Brain pericyte (primary cell): ENCODE measurements around the gene CTU1.
"Not testable (repeated sequence)": the region's sequence is repeated elsewhere in the genome, so short reads cannot be mapped to it uniquely, and the experiment has no call there.

Source experiments
- DNase-seq: peaks from one replicate; pipeline ENCODE4 v3.0.0-alpha.2; 2012; ENCODE audit warnings: low read depth, low spot score

The CTU1 gene

DNA sequence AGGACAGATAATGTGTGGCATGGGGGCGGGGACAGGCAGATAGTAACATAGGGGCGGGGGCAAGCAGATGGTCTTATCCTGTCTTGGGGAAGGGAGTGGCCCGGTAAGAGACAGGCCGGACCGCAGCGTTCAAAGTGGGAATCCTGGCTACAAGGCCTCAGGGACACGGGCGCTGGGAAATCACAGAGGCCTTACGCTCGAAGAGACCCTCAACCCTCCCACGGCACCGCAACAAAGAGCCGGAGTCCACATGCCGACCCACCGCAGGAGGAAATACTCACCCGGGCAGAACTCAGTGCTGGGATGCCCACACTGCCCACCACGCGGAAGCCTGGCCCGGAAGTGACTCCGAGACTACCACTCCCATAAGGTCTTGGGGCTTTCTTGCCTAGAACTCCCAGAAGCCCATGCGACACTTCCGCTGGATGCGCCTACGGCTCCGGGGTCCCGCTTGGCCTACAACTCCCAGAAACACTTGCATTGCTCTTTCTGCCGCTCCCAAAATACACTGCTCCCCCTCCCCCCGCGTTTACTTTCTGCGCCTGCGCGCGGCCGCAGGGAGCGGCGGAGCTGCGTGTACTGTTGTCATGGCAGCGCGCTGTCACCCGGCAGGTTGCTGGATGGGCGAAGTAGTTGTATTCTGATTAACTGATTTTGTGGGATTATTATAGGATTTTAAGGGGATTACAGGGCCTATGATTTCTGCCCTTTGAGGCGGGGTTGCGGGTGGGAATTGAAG, at the start of gene CTU1:
CTU1 (minus strand) TSS at position 344 of the 739 bp plus-strand sequence. CDS start 3,840 bp downstream, outside the sequence.
- DNase-seq, result peak; percentile 96

DNA sequence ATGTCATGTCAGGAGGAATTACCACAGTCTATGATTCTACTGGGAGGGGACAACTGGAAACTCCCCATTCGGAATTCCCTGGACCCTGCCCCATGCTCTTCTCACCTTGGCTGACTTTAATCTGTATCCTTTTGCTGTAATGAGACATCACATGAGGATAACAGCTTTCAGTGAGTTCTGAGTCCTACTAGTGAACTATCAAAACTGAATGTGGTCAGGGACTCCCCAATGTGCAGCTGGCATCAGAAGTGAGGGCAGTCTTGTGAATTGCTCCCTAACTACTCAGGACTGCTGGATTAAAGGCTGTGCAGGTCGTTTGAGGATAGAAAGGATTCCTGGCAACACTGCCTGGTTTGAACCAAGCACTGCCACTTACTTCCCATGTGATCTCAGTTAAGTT, 49.1 kb upstream of the CTU1 start:
- no peak for DNase-seq

DNA sequence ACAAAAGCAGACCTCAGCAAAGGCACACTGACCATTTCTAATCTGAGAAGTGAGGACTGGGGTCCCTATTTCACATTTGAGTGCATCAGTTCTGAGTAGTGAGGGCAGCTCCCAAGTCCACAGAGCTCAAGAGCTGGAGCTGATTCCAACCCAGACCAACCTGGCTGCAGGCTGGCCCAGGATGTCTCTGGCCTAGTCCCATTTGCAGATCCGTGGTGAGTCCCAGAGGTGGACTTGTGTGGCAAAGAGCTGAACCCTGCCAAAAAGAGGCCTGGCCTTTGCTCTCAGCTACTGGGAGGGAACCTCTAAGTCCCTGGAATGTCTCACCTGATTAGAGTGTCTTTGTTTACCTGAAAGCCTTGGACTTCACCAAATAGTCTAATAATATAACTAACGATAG, 48.5 kb upstream of the CTU1 start:
- DNase-seq, result no peak

DNA sequence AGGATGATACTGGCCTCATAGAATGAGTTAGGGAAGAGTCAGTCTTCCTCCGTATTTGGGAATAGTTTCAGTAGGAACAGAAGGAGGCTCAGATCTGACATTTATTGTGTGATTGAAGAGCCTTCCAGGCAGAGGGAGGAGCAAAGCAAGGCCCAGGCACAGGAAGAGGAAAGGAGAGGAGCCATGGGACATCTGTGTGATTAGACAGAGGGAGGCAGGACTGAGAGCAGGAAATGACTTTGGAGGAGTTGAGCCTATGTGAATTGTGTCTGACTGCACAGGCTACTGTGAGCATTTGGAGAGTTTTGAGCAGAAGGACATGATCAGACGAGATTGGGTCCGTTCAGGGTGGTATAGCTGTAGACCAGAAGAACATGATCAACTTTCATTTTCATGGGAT, 42.4 kb upstream of the CTU1 start:
- DNase-seq, result no peak

DNA sequence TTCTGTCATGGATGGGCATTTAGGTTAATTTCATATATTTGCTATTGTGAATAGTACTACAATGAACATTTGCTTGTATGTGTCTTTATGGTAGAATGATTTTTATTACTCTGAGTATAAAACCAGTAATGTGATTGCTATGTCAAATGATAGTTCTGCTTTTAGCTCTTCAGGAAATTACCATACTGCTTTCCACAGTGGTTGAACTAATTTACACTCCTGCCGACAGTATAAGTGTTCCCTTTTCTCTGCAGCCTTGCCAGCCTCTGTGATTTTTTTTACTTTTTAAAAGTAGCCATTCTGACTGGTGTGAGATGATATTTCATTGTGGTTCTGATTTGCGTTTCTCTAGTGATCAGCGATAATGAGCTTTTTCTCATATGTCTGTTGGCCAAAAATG, 40.4 kb upstream of the CTU1 start:
- no peak for DNase-seq

DNA sequence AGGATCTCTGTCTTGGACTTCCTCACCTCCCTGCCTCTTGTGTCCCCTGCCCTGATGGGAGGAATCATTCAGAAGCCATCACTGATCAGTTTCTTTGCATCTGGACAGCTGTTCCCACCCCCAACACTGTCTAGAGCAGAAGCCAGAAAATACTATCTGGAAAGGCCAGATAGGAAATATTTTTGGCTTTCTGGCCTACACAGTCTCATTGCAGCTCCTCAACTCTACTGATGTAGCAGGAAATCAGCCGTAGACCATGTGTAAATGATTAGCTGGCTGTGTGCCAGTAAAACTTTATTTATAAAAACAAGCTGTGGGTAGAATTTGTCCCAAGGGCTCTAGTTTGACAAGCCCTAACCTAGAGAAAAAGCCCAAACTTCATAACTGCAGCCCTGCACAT, 39.5 kb upstream of the CTU1 start:
- no peak for DNase-seq

DNA sequence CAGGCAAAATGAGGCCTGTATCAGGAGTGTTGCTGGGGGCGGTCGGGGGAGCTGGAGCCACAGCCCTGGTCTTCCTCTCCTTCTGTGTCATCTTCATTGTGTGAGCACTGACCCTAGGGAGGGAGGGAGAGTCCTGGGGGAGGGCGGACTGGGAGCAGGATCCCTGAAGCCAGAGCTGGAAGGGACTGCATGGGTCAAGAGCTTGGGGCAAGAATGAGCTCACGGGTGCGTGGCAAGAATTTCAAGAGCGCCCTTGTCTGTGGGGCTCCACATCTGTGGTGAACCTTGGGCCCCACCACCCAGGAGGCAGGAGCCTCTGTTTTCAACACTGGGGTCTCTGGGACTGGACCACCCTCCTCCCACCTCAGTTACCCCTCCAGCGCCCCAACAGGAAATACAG, 38.5 kb upstream of the CTU1 start:
- DNase-seq, result no peak

DNA sequence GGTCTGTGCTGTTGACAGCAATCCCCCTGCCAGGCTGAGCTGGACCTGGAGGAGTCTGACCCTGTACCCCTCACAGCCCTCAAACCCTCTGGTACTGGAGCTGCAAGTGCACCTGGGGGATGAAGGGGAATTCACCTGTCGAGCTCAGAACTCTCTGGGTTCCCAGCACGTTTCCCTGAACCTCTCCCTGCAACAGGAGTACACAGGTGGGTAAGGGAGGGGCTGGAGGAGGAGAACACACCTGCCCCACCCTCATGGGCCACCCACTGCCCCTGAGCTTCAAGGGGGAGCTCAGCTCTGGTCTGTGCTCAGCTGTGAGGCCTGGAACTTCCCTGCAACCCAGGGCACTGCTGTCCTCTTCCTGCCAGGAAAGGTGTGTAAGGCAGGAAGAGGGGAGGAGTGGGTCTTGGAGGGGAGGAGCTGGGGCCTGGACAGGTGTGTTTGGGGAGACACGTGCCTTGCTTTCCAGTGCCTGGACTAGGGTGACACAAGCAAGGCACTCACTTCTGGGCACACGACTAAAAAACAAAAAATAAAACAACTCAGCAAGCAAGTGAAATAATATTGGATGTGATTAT, 37.8 kb upstream of the CTU1 start:
- DNase-seq, result no peak

DNA sequence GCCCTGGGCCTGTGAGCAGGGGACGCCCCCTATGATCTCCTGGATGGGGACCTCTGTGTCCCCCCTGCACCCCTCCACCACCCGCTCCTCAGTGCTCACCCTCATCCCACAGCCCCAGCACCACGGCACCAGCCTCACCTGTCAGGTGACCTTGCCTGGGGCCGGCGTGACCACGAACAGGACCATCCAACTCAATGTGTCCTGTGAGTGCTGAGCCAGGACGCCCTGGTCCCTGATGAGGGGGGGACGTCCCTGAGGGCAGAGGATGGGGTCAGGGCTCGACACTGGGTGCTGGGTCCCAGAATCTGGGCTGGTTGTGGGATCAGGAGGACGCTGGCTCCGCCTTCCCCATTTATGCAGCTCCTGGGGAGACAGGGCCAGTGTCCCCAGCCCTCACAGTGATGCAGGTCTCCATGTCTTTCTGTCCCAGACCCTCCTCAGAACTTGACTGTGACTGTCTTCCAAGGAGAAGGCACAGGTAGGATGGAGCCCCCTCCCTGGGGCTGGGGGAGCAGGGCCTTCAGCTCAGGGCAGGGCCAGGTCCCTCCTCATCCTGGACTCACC, 36.4 kb upstream of the CTU1 start:
- DNase-seq, result no peak

DNA sequence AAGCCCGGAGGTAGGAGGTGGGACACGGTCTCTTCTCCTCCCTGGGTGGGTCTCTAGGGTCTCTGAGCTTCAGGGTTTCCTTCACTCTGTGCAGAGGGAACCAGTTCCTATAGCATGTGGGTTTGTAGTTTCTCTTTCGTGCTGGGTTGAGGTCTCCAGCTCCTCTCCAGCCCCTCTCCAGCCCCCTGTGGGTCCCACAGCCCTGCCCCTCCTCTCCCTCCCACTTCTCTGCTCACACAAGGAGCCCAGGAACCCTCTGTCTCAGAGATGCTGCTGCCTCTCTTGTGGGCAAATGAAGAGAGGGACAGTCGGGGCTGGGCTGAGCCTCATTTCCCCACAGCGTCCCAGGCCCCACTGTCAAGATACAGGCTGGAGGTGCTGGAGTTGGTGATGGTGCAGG, 35.3 kb upstream of the CTU1 start:
- DNase-seq, result no peak

DNA sequence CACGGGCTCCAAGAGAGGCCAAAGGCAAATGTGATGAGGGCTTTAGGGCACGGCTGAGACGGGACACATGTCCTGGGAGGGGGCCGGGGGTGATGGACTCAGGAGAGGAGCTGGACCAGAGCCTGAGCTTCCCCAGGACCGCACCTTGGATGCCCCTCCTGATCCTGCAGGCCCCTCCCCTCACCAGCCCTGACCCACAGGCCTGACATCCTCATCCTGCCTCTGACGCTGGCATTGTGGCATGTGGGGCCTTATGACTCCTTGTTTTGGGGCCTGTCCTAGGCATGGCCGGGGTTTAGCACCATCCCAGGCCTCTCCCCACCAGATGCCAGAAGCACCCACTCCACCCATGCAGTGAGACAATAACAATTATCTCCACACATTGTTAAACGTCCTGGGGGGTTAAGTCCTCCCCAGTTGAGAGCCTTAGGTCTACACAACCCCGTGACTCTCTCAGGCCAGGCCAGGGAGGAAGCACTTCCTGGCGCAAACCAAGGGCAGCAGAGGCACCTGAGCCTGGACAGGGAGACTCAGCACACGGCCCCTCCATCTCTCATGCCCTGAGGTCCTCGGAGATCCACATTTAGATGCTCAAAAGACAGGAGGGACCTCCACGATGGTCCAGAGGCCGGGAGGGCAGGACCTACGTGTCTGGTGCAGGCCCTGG, 34.7 kb upstream of the CTU1 start:
- not testable (repeated sequence) for DNase-seq

DNA sequence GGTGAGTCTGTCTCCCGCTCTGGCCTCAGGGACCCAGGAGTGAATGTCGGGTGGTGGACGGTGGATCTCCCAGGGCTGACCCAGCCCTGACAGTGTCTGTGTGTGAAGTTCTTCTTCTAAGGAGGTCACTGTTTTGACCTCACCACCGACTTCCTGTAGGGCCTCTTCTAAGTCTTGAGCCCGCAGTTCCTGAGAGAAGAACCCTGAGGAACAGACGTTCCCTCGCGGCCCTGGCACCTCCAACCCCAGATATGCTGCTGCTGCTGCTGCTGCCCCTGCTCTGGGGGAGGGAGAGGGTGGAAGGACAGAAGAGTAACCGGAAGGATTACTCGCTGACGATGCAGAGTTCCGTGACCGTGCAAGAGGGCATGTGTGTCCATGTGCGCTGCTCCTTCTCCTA, 33.9 kb upstream of the CTU1 start, which contains the start of gene SIGLEC7:
SIGLEC7 (plus strand) TSS at position 183 of the 400 bp plus-strand sequence; CDS start at position 252, 69 bp downstream.
- no peak for DNase-seq

DNA sequence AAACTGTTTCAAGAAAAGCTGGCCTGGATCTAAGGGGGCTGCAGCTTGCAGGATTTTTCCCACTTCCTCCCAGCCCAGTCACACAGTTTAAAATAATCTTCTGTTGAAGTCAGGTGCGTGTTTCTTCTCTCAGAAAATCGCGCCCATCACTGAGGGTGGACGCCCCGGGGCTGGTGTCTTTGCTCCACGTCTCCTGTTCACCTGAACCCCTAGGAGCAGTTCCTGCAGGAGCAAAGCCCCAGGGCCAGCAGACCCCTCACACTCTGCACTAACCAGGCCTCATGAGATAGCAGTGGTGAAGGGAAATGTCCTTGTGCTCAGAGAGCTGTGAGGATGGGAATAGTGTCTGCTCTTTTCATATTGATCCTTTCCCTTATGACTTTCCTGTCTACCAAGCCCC, 33.0 kb upstream of the CTU1 start:
- DNase-seq, result no peak

DNA sequence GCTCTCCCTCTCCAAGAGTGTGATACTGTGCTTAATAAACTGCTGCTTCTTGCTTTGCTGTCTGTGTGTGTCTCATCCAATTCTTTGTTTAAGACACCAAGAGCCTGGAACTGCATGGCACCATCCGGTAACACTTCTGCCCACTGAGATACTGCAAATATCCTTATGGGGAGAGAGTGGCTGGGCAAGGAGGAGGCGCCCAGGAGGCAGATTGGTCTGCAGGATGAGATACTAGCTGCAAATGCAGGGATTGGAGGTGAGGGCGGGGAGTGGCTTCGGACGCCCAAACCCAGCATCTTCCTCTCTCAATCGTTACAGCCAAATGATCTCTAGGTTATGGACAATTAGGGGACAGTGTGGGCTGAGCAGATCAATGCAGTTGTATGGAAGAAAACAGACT, 32.2 kb upstream of the CTU1 start:
- DNase-seq, result no peak

DNA sequence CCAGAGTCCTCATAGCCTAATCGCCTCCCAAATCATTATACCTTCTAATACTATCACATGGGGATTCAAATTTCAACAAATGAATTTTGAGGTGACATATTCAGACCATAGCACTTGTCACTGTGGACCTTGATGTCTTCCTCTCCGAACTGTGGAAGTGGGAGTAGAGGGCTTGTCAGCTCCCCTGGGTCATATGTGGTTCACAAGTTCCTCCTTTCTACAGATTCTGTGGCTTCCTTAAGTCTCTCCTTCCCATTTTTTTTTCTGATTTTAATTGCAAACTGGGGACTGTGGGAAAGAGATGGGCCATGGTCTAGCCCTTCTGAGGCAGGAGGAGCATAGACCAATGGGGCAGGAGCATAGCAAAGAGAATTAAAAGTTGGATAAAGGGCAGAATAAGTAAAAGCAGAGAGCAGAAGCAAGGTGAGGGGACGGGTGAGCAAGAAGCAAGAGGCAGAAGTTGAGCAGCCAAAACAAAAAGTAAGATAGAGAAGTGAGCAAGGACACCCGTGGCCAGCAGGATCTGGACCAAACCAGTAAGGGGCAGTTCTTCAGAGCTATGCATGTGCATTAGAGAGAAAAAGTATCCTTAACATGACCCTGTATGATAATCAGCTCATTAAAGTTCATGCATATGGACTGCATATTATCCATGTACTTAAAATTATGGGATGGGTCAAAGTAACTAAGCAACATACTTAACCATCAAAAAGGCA, 31.2 kb upstream of the CTU1 start:
- no peak for DNase-seq

DNA sequence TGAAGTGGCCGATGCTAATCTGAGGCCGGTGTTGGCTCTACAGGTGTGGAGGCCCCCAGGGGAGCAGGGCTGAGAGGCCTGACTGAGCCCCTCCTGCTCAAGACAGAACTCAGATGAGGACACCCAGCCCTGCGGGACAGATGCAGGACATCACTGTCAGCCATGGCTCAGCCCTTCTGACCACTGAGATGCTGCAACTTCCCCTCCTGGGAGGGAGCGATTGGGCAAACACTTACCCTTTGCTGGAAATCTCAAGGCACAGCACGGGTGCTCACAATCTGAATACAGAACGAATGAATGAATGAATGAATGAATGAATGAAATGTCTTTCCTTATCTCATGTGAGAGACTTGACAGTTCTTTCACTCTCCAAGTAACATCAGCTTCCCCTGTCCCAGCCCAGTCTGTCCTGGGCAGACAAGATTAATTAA, 30.4 kb upstream of the CTU1 start:
- no peak for DNase-seq

DNA sequence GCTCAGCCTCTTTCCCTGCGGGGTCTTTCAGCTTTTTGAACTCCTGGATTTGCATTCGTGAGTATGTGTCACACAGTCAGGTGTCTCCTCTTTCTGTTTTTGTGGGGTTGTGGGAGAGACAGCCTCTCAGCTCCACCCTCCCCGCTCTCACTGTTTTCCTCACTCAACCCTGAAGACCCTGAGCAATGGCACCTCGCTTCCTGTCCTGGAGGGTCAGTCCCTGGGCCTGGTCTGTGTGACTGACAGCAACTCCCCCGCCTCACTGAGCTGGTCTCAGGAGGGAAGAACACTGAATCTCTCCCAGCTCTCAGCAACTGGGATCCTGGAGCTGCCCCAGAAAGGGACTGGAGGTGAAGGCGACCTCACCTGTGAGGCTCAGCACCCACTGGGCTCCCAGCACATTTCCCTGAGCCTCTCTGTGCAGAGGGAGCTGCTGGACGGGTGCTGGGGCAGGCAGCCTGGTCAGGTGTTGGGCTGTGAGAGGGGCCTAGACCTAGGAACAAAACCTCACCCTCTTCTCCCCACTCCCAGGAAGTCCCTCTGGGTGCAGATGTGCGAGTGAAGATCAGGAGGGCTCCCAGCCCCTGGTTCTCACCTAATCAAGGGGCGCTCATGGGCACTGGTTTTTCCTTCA, 29.7 kb upstream of the CTU1 start:
- no peak for DNase-seq

DNA sequence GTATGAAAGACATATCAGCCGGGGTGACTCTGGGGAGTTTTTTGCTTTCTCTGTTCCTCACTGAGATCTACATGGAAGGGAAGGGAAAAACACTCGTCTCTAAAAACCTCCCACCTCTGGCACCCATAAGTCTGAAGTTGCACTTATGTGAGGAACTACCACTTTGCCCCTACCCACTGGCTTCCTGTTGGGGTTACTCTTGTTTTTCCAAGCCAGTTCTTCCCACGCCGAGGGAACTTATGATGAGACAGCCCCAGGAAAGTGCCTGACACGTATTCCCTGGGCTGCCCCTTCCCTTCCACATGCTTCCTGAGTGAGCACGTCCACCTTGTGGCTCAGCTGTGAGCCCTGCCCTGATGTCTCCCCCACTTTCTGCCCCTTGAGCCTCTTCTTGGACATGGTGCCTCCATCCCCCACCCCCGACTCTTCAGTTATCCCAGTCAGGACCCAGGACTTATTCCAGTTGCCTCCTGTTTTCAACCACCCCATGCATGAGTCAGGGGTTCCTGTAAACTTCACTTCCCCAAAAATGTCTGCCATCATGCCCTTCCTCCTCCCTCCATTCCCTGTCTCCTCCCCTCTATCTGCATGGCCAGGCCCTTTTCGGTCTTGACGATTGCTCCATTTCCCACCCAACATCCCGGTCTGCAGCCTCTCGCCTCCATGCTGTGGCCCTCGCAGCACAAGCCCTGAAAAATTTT, 28.8 kb upstream of the CTU1 start:
- DNase-seq, result no peak

DNA sequence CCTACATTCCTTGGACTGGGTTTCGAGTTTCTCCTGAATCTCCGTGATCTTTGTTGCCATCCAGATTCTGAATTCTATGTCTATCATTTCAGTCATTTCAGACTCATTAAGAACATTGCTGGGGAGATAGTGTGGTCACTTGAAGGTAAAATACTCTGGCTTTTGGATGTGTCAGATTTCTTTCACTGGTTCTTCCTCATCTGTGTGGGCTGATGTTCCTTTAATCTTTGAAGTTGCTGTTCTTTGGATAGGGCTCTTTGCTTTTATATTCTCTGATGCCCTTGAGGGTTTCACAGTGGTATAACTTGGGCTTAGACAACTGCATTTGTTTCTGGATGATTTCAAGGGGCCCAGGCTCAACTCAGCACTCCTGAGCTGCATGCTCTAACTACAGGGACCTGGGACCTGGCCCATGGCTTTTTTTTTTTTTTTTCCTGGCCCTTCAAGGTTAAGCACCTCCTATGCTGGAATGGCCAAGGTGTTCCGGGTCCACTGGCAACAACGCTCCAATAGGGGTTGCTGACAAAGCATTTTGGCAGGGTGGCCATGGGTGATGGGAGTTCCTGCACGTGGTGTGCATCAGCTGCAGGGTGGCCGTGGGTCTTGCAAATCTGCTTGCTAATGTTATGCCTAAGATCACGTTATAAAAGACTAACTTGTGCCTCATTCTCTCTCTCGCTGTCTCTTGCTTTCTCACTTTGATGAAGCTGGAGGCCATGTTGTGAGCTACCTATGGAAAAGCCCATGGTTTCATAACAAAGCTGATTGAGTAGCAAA, 28.0 kb upstream of the CTU1 start:
- DNase-seq, result no peak

DNA sequence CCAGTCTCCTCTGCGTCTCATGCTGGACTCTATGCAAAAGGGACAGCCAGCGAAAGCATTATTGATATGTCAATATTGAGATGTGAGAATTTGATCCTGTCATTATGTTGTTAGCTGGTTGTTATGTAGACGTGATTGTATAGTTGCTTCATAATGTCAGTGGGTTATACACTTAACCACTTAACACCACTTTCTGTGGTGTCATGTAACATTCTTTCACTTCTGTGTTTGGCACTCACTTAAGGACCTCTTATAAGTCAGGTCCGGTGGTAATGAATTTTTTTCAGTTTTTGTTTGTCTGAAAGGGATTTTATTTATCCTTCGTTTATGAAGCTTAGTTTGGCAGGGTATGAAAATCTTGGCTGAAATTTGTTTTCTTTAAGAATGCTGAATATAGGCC, 26.8 kb upstream of the CTU1 start:
- DNase-seq, result no peak
